ENCODE measurements around the gene CDH4. TPM values are rescaled to one million over a fixed set of nuclear protein-coding genes. Genes with fewer than 3 reads are reported as not detected.

The CDH4 gene
- total and polyA plus RNA-seq, 2 donors (not counting 3 experiments of a cell fraction or from before 2014, with no cell fraction given) = 0.17 to 0.51 TPM

- Histone ChIP-seq H3K9me3 (replicated peaks; ENCODE audit: control insufficient read depth, insufficient read depth, low read length) (peaks cover 3% of the 10 kb centered on the region), H3K27ac (ENCODE audit: insufficient read depth, low read depth, low read length) (no peak overlapping the region), H3K4me2 (ENCODE audit: insufficient read depth, low read length) (no peak overlapping the region), H3K9me1 (replicated peaks; ENCODE audit: control insufficient read depth, extremely low read depth, insufficient read depth, low read length) (no peaks in the 10 kb centered on the region), H3K36me3 (ENCODE audit: control insufficient read depth in 2 of 2, extremely low read depth in 1 of 2, insufficient read depth in 2 of 2, low read length in 2 of 2) (no peaks in the 10 kb centered on the region), H3K79me2 (ENCODE audit: control insufficient read depth, insufficient read depth, low read length) (no peaks in the 10 kb centered on the region), H2AFZ (ENCODE audit: low read depth, low read length) (no peak overlapping the region), H4K20me1 (replicated peaks; ENCODE audit: control insufficient read depth, extremely low read depth, insufficient read depth, low read length) (no peaks in the 10 kb centered on the region), H3K4me1 (ENCODE audit: control insufficient read depth, extremely low read depth, insufficient read depth, low read length) (no peaks in the 10 kb centered on the region), H3K9ac (replicated peaks; ENCODE audit: extremely low read depth, insufficient read depth, low read length) (no peak overlapping the region), H3K27me3 (ENCODE audit: control insufficient read depth in 2 of 2, insufficient read depth in 2 of 2, low read length in 2 of 2) (no peaks in the 10 kb centered on the region), H3K4me3 (replicated peaks in 1 of 3; ENCODE audit: insufficient read depth in 1 of 3, low read depth in 1 of 3, low read length in 3 of 3) (no peak overlapping the region)
- no peak for TF ChIP-seq POLR2A (IDR thresholded peaks at IDR 0.05; ENCODE audit: low read depth, low read length)
- no peak for TF ChIP-seq JUN (IDR thresholded peaks at IDR 0.05; ENCODE audit: borderline replicate concordance, insufficient read depth, insufficient read length, low read depth)
- TF ChIP-seq MAX (IDR thresholded peaks at IDR 0.05; ENCODE audit: insufficient read depth, insufficient read length) = no peak
- TF ChIP-seq FOS (IDR thresholded peaks at IDR 0.05; ENCODE audit: borderline replicate concordance, insufficient read depth, low read length) = no peak
- no peak for TF ChIP-seq MYC (IDR thresholded peaks at IDR 0.05; ENCODE audit: low read depth, low read length)
- no peak for TF ChIP-seq POLR2AphosphoS5 (IDR thresholded peaks at IDR 0.05; ENCODE audit: insufficient read depth, low read depth, low read length)
- no peak for TF ChIP-seq GATA2 (IDR thresholded peaks at IDR 0.05; ENCODE audit: insufficient read depth, insufficient read length, low read depth, low read length)
- TF ChIP-seq EZH2 (IDR thresholded peaks at IDR 0.05; ENCODE audit: borderline replicate concordance, low read depth, low read length, severe bottlenecking) = no peak
- no peak for TF ChIP-seq CTCF (IDR thresholded peaks at IDR 0.05; ENCODE audit: extremely low read depth in 1 of 2, insufficient read depth in 1 of 2, low read depth in 1 of 2, low read length in 2 of 2)
- no peak for DNase-seq (ENCODE audit: low read depth, low spot score)
- BruUV-seq (replicated peaks) = no TSS peak
- dilution Hi-C loops (cut with MboI; ENCODE audit: extremely low pct_ligation_motif_present, low sequenced_read_pairs) = no loop called here
- CTCF ChIA-PET = no interaction called here
- FAIRE-seq = no peak
- POLR2A ChIA-PET = no interaction called here
- intact Hi-C loops (cut with micrococcal nuclease) = no loop called here
Observed at GRCh38 chr20:61300293-61300692, 48.2 kb downstream of the CDH4 start.

All from endothelial cell of umbilical vein (primary cell).